Ishikawa (cell line): ENCODE results near the gene PRKAR2B.

ENCODE experiments used
- CEBPB ChIP-seq: IDR thresholded peaks from 2 replicates; pipeline ENCODE4 v1.6.1; 2012
- CREB1 ChIP-seq: IDR thresholded peaks from 2 replicates; pipeline ENCODE4 v1.6.1; 2012; ENCODE audit warnings: low read depth
- EP300 ChIP-seq: IDR thresholded peaks from 2 replicates; pipeline ENCODE4 v1.6.1; 2012; ENCODE audit warnings: borderline replicate concordance
- FOXM1 ChIP-seq: IDR thresholded peaks from 2 replicates; pipeline ENCODE4 v1.6.1; 2012; ENCODE audit warnings: low read depth, borderline replicate concordance
- NFIC ChIP-seq: IDR thresholded peaks from 2 replicates; pipeline ENCODE4 v1.6.1; 2012
- RAD21 ChIP-seq: IDR thresholded peaks from 2 replicates; pipeline ENCODE4 v1.6.1; 2012; ENCODE audit warnings: low read depth
- TAF1 ChIP-seq: IDR thresholded peaks from 2 replicates; pipeline ENCODE4 v1.6.1; 2012; ENCODE audit warnings: low read depth, mild to moderate bottlenecking
- TCF12 ChIP-seq: IDR thresholded peaks from 2 replicates; pipeline ENCODE4 v1.6.1; 2012; ENCODE audit warnings: low read depth
- TEAD4 ChIP-seq: IDR thresholded peaks from 2 replicates; pipeline ENCODE4 v1.6.1; 2012
- YY1 ChIP-seq: IDR thresholded peaks from 2 replicates; pipeline ENCODE4 v1.6.1; 2012; ENCODE audit warnings: low read depth
- ZBTB7A ChIP-seq: IDR thresholded peaks from 2 replicates; pipeline ENCODE4 v1.6.1; 2012; ENCODE audit warnings: low read depth
- TF ChIP-seq, protein P1 (sequence below): IDR thresholded peaks from 2 replicates; pipeline ENCODE4 v1.6.1; 2012; ENCODE audit warnings: low read depth, mild to moderate bottlenecking
- TF ChIP-seq, protein P2 (sequence below): IDR thresholded peaks from 2 replicates; pipeline ENCODE4 v1.6.1; 2012

DNA sequence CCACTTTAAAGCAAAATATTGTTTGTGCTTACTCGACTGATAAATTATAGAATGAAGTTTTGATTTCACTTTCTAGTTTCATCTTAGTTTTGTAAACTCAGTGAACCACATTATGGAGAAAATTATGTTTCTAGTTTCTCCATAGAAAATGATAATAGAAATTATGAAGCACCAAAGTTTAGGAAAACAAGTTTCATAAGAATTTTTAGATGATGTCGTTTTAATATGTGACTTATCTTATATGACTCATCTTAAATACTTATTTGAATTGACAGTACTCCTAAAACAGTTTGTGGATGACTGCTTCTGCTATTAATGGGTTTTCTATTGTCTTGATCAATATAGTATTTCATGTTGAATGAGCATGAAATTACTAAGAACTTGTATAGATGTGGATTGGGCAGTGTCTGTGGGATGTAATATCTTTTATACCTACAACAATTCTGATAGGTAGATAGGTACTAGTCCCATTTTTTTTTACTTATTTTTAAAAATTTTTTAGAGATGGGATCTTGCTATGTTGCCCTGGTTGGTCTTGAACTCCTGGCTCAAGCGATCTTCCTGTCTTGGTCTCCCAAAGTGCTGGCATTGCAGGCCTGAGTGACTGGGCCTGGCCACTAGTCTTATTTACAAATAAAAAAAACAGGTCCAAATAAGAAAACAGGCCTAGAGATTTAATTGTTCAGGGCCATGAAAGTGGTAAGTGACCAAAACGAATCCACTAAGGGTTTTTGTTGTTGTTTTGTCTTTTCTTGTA is 127.9 kb downstream of the PRKAR2B start:
- TF ChIP-seq EP300 = no peak
- TF ChIP-seq, protein P1, sequence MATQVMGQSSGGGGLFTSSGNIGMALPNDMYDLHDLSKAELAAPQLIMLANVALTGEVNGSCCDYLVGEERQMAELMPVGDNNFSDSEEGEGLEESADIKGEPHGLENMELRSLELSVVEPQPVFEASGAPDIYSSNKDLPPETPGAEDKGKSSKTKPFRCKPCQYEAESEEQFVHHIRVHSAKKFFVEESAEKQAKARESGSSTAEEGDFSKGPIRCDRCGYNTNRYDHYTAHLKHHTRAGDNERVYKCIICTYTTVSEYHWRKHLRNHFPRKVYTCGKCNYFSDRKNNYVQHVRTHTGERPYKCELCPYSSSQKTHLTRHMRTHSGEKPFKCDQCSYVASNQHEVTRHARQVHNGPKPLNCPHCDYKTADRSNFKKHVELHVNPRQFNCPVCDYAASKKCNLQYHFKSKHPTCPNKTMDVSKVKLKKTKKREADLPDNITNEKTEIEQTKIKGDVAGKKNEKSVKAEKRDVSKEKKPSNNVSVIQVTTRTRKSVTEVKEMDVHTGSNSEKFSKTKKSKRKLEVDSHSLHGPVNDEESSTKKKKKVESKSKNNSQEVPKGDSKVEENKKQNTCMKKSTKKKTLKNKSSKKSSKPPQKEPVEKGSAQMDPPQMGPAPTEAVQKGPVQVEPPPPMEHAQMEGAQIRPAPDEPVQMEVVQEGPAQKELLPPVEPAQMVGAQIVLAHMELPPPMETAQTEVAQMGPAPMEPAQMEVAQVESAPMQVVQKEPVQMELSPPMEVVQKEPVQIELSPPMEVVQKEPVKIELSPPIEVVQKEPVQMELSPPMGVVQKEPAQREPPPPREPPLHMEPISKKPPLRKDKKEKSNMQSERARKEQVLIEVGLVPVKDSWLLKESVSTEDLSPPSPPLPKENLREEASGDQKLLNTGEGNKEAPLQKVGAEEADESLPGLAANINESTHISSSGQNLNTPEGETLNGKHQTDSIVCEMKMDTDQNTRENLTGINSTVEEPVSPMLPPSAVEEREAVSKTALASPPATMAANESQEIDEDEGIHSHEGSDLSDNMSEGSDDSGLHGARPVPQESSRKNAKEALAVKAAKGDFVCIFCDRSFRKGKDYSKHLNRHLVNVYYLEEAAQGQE = no peak
- TF ChIP-seq ZBTB7A = no peak
- TF ChIP-seq CREB1 = no peak
- TF ChIP-seq, protein P2, sequence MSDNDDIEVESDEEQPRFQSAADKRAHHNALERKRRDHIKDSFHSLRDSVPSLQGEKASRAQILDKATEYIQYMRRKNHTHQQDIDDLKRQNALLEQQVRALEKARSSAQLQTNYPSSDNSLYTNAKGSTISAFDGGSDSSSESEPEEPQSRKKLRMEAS = no peak
- TF ChIP-seq FOXM1 = no peak
- TF ChIP-seq CEBPB = no peak
- no peak for TF ChIP-seq YY1
- TF ChIP-seq TCF12 = no peak
- no peak for TF ChIP-seq TAF1
- TF ChIP-seq RAD21 = no peak
- no peak for TF ChIP-seq TEAD4
- no peak for TF ChIP-seq NFIC
